PC-9 (cell line): Measurements from ENCODE around the gene CDC14C.

Experiments
- EZH2 ChIP-seq: fragments of 200-600 bp; sonication (generic); IDR thresholded peaks from 2 replicates; pipeline ENCODE4 v1.8.0; 2017; ENCODE audit warnings: antibody characterized with exemption, low read depth
- TF ChIP-seq, protein P1 (sequence below): fragments of 200-600 bp; sonication (generic); conservative IDR thresholded peaks from 2 replicates; pipeline ENCODE4 v1.6.1; 2017; ENCODE audit warnings: mixed run types, antibody characterized with exemption, mild to moderate bottlenecking, moderate library complexity

DNA sequence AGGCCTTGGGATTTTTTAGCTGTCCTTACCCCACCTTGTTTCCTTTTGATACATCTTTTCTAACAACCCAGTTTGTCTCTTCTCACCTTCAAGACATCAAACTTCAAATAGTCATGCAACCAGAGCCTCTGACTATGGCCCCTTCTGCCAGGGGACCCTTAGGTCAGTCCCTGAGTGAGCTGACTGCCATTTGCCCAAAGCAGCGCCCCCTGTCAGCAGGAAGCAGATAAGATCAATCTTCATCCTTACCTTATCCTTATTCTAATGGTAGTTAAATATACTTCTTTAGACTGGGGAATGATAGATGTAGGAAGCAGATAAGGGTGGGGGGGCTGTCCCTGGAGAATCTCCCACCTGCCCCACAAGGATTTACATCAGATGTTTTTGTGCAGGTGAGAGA is 29.8 kb upstream of the CDC14C start:
- TF ChIP-seq, protein P1, sequence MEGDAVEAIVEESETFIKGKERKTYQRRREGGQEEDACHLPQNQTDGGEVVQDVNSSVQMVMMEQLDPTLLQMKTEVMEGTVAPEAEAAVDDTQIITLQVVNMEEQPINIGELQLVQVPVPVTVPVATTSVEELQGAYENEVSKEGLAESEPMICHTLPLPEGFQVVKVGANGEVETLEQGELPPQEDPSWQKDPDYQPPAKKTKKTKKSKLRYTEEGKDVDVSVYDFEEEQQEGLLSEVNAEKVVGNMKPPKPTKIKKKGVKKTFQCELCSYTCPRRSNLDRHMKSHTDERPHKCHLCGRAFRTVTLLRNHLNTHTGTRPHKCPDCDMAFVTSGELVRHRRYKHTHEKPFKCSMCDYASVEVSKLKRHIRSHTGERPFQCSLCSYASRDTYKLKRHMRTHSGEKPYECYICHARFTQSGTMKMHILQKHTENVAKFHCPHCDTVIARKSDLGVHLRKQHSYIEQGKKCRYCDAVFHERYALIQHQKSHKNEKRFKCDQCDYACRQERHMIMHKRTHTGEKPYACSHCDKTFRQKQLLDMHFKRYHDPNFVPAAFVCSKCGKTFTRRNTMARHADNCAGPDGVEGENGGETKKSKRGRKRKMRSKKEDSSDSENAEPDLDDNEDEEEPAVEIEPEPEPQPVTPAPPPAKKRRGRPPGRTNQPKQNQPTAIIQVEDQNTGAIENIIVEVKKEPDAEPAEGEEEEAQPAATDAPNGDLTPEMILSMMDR, result no peak
- no peak for TF ChIP-seq EZH2
